HepG2 (cell line): ENCODE measurements around the gene ADGRB3. TPM values are rescaled to one million over a fixed set of nuclear protein-coding genes. Genes with fewer than 3 reads are reported as not detected.

Experiments used
- ATAC-seq: fragments of 200-7000 bp; cut with Tn5 transposase; 3 replicates; pipeline ENCODE4 v1.9.1; 2020; ENCODE audit warnings: mild to moderate bottlenecking, moderate library complexity
- BruUV-seq: library from RNA; stranded (reverse); fragments of 400-500 nt; replicated peaks from 2 replicates; lab custom pipeline; 2021; lab: Mats Ljungman, UMichigan
- CTCF ChIA-PET: fragments of 300-600 bp; formaldehyde crosslinking; extraction: SDS; loops from one replicate; lab custom pipeline; 2021; ENCODE audit warnings: low total read pairs, inconsistent platforms, low intra/inter-chr PET ratio; lab: Yijun Ruan, JAX
- POLR2A ChIA-PET: fragments of 350-600 bp; sonication (Branson Sonifier 250); formaldehyde crosslinking; loops from one replicate; lab custom pipeline; 2020; ENCODE audit warnings: antibody characterized with exemption, inconsistent platforms; lab: Yijun Ruan, JAX
- DNase-seq: peaks from one replicate; pipeline ENCODE4 v3.0.0-alpha.2; 2015; ENCODE audit warnings: low spot score
- FAIRE-seq: peaks from 3 replicates; lab custom pipeline; 2011; peaks lifted over from hg19 to GRCh38; lab: Jason Lieb, UNC
- H2AFZ ChIP-seq: one replicate; pipeline ENCODE4 v1.6.1; 2011; ENCODE audit warnings: low read length, inconsistent platforms
- H3K27ac ChIP-seq: fragments of 300-600 bp; 3 replicates; pipeline ENCODE4 v1.8.0; 2011; ENCODE audit warnings: mixed run types, mild to moderate bottlenecking, mixed read lengths, low read length, inconsistent platforms; ENCODE audit not compliant: insufficient read depth; ENCODE audit errors: extremely low read length
- H3K27me3 ChIP-seq, 2 experiments: fragments of 200-600 bp in 1 of 2; 2 replicates in 1 of 2; 3 replicates in 1 of 2; pipeline versions ENCODE4 v1.6.0 to v1.8.0; 2011; ENCODE audit warnings: low read length in 2 of 2, mild to moderate bottlenecking in 2 of 2, moderate library complexity in 2 of 2, inconsistent platforms in 1 of 2; ENCODE audit not compliant: insufficient read depth in 2 of 2, control insufficient read depth in 1 of 2
- H3K36me3 ChIP-seq, 2 experiments: fragments of 200-600 bp in 1 of 2; replicated peaks in 1 of 2; 2 replicates in 1 of 2; 3 replicates in 1 of 2; pipeline versions ENCODE4 v1.5.1 to v1.8.0; 2011; ENCODE audit warnings: low read length in 2 of 2, inconsistent platforms in 1 of 2; ENCODE audit not compliant: insufficient read depth in 2 of 2, control insufficient read depth in 1 of 2
- H3K4me1 ChIP-seq: 2 replicates; pipeline ENCODE4 v1.5.1; 2012; ENCODE audit warnings: low read length, inconsistent platforms; ENCODE audit not compliant: insufficient read depth
- H3K4me2 ChIP-seq: 2 replicates; pipeline ENCODE4 v1.6.0; 2011; ENCODE audit warnings: low read depth, low read length, inconsistent platforms
- H3K4me3 ChIP-seq, 3 experiments: fragments of 200-600 bp in 1 of 3; sonication (generic), shearing (Covaris generic) in 1 of 3; replicated peaks in 1 of 3; 2 replicates each; pipeline ENCODE4 v1.5.1; 2011 to 2016; ENCODE audit warnings: low read length in 3 of 3, inconsistent platforms in 2 of 3, low read depth in 2 of 3, mild to moderate bottlenecking in 2 of 3, control low read depth in 1 of 3, mixed read lengths in 1 of 3; ENCODE audit not compliant: insufficient read depth in 1 of 3
- H3K79me2 ChIP-seq: one replicate; pipeline ENCODE4 v1.6.1; 2011; ENCODE audit warnings: low read length, inconsistent platforms; ENCODE audit not compliant: insufficient read depth
- H3K9ac ChIP-seq: 2 replicates; pipeline ENCODE4 v1.6.0; 2011; ENCODE audit warnings: mild to moderate bottlenecking, low read depth, low read length, inconsistent platforms; ENCODE audit not compliant: insufficient read depth
- H3K9me3 ChIP-seq: 2 replicates; pipeline ENCODE4 v1.5.1; 2012; ENCODE audit warnings: mild to moderate bottlenecking, low read length
- H4K20me1 ChIP-seq: 2 replicates; pipeline ENCODE4 v1.6.0; 2011; ENCODE audit warnings: inconsistent platforms, mild to moderate bottlenecking, low read length, moderate library complexity; ENCODE audit not compliant: insufficient read depth
- HNF1A ChIP-seq, 2 experiments: sonication (generic) in 1 of 2; formaldehyde crosslinking in 1 of 2; IDR thresholded peaks; 2 replicates each; pipeline versions ENCODE4 v1.4.0 to v1.6.1; 2016 to 2020; ENCODE audit warnings: borderline replicate concordance in 1 of 2, low read depth in 1 of 2, mild to moderate bottlenecking in 1 of 2, missing genetic modification reagents in 1 of 2
- HNRNPLL ChIP-seq: fragments of 200-400 bp; formaldehyde crosslinking; IDR thresholded peaks from 2 replicates; pipeline ENCODE4 v1.6.1; 2017; ENCODE audit warnings: mild to moderate bottlenecking, low read depth, low read length; ENCODE audit not compliant: poor library complexity, severe bottlenecking
- KDM1A ChIP-seq: IDR thresholded peaks from 2 replicates; pipeline ENCODE4 v1.6.1; 2016; ENCODE audit warnings: missing compliant biosample characterization
- KDM2A ChIP-seq: sonication (generic); formaldehyde crosslinking; IDR thresholded peaks from 2 replicates; pipeline ENCODE4 v1.4.0; 2020; ENCODE audit warnings: low read depth, missing genetic modification reagents, borderline replicate concordance
- NFRKB ChIP-seq: fragments of 450-650 bp; IDR thresholded peaks from 2 replicates; pipeline ENCODE4 v1.6.1; 2017
- NR2F6 ChIP-seq, 2 experiments: IDR thresholded peaks; 2 replicates each; pipeline ENCODE4 v1.6.1; 2016; ENCODE audit warnings: antibody characterized with exemption in 1 of 2, mild to moderate bottlenecking in 1 of 2
- PRDM10 ChIP-seq: sonication (generic); formaldehyde crosslinking; IDR thresholded peaks from 2 replicates; pipeline ENCODE4 v1.4.0; 2020; ENCODE audit warnings: low read depth, missing genetic modification reagents
- TFDP1 ChIP-seq: IDR thresholded peaks from 2 replicates; pipeline ENCODE4 v1.6.1; 2016; ENCODE audit warnings: missing compliant biosample characterization, missing genetic modification reagents, borderline replicate concordance
- THRA ChIP-seq: sonication (generic); formaldehyde crosslinking; IDR thresholded peaks from 2 replicates; pipeline ENCODE4 v1.4.0; 2020; ENCODE audit warnings: missing genetic modification reagents, borderline replicate concordance
- U2AF1 ChIP-seq: fragments of 200-400 bp; formaldehyde crosslinking; optimal IDR thresholded peaks from 2 replicates; pipeline ENCODE3; 2017; ENCODE audit warnings: mild to moderate bottlenecking, low read depth, low read length
- ZBTB1 ChIP-seq: sonication (generic); formaldehyde crosslinking; IDR thresholded peaks from 2 replicates; pipeline ENCODE4 v1.4.0; 2020; ENCODE audit warnings: missing genetic modification reagents, borderline replicate concordance
- ZKSCAN1 ChIP-seq: fragments of 150-350 bp; IDR thresholded peaks from 2 replicates; pipeline ENCODE4 v1.6.1; 2014; ENCODE audit warnings: low read length
- ZNF138 ChIP-seq: sonication (generic); formaldehyde crosslinking; IDR thresholded peaks from 2 replicates; pipeline ENCODE4 v1.5.0; 2020; ENCODE audit warnings: mild to moderate bottlenecking, low read depth, missing genetic modification reagents
- ZNF563 ChIP-seq: sonication (generic); formaldehyde crosslinking; IDR thresholded peaks from 2 replicates; pipeline ENCODE4 v1.8.0; 2022; ENCODE audit warnings: mild to moderate bottlenecking, moderate library complexity, missing genetic modification reagents
- ZNF816 ChIP-seq: sonication (generic); formaldehyde crosslinking; IDR thresholded peaks from 2 replicates; pipeline ENCODE4 v1.8.0; 2022; ENCODE audit warnings: missing genetic modification reagents, mild to moderate bottlenecking, borderline replicate concordance
- WGBS: methylation state at CpG from one replicate; pipeline ENCODE4 v1.1.6; 2017; ENCODE audit warnings: low lambda C conversion rate; 5-methylcytosine and 5-hydroxymethylcytosine counted together
- in situ Hi-C: cut with HindIII; loops from 2 replicates; pipeline ENCODE4 v1.10.0; 2017; ENCODE audit warnings: low pct_unique_long_range_greater_than_20kb; ENCODE audit not compliant: extremely low pct_ligation_motif_present
- intact Hi-C: fragments of 100-400 bp; cut with micrococcal nuclease; formaldehyde crosslinking; loops from one replicate; pipeline ENCODE4 v1.10.0; 2022; ENCODE audit not compliant: unreplicated experiment
- polyA plus RNA-seq, 8 experiments: library from polyadenylated mRNA; depleted of rRNA in 3 of 8; stranded (reverse) in 7 of 8; unstranded in 1 of 8; fragments of >200 nt; fragmentation: Illumina TruSeq in 4 of 8; extraction: Trizol in 4 of 8; gene quantifications; 2 replicates each; pipeline versions ENCODE4 v1.2.1 to v1.2.3, GENCODE V29; 2011 to 2016; ENCODE audit warnings: low read depth in 4 of 8, missing spikeins in 1 of 8, mixed read lengths in 1 of 8; ENCODE audit not compliant: insufficient read depth in 1 of 8
- total RNA-seq, 5 experiments: library from RNA; depleted of rRNA; stranded (reverse); fragments of >200 nt; fragmentation: Illumina TruSeq; extraction: Trizol; gene quantifications; 2 replicates each; pipeline ENCODE4 v1.2.3, GENCODE V29; 2016; ENCODE audit warnings: low read depth in 1 of 5

The ADGRB3 gene
- total and polyA plus RNA-seq, 2 of the 13 experiments (the other 11 are each of a cell fraction or from before 2014, with no cell fraction given): not detected

- H3K9me3 ChIP-seq: no peaks in the 10 kb centered on the region
- no TSS peak for BruUV-seq
- no peak overlapping the region for H3K9ac ChIP-seq
- POLR2A ChIA-PET: no interaction called here
- H3K27ac ChIP-seq: no peak overlapping the region
- H3K4me3 ChIP-seq: no peak overlapping the region
- H3K79me2 ChIP-seq: no peaks in the 10 kb centered on the region
- no peaks in the 10 kb centered on the region for H3K4me1 ChIP-seq
- no peaks in the 10 kb centered on the region for H4K20me1 ChIP-seq
- 1% methylated on average over 2 of the region's 2 CpGs for whole genome bisulfite sequencing
- intact Hi-C loops: no loop called here
- DNase-seq: no peak
- ATAC-seq: no peak
- H3K4me2 ChIP-seq: no peak overlapping the region
- no peak for FAIRE-seq
- H3K36me3 ChIP-seq: no peaks in the 10 kb centered on the region
- CTCF ChIA-PET: no interaction called here
- in situ Hi-C loops: no loop called here
- no peaks in the 10 kb centered on the region for H3K27me3 ChIP-seq
- H2AFZ ChIP-seq: no peak overlapping the region
- TF ChIP-seq ZBTB1 (CRISPR knock-in tag) (no peak), ZNF563 (no peak), TFDP1 (no peak), ZKSCAN1 (no peak), NR2F6 (IDR thresholded peaks at IDR 0.05) (no peak), NR2F6 (CRISPR knock-in tag; IDR thresholded peaks at IDR 0.05) (no peak), ZNF138 (no peak), THRA (CRISPR knock-in tag) (no peak), HNRNPLL (no peak), NFRKB (no peak), KDM1A (no peak), U2AF1 (no peak), KDM2A (CRISPR knock-in tag) (no peak), ZNF816 (CRISPR knock-in tag) (no peak), HNF1A (IDR thresholded peaks at IDR 0.05; ENCODE audit: low read depth) (no peak), HNF1A (CRISPR knock-in tag; IDR thresholded peaks at IDR 0.05; ENCODE audit: borderline replicate concordance) (no peak), PRDM10 (CRISPR knock-in tag) (no peak)
Observed at GRCh38 chr6:69416776-69417175, 781.7 kb downstream of the ADGRB3 start.
